IMR-90 (cell line): ENCODE data around the gene DNAH3. TPM values are rescaled to one million over a fixed set of nuclear protein-coding genes. Genes with fewer than 3 reads are reported as not detected.
A peak's percentile ranks its signal among the peaks of the same experiment; 100 is the strongest.

Experiments
- ATAC-seq: fragments of 200-7000 bp; cut with Tn5 transposase; 2 replicates; pipeline ENCODE4 v1.9.1; 2020; ENCODE audit warnings: low read depth, mild to moderate bottlenecking, moderate library complexity
- BruUV-seq: library from RNA; stranded (reverse); fragments of 400-500 nt; replicated peaks from 2 replicates; lab custom pipeline; 2021; lab: Mats Ljungman, UMichigan
- CTCF ChIA-PET: fragments of 300-600 bp; formaldehyde crosslinking; extraction: SDS; loops from one replicate; lab custom pipeline; 2021; ENCODE audit warnings: antibody characterized with exemption; lab: Yijun Ruan, JAX
- POLR2A ChIA-PET: fragments of 300-600 bp; sonication (Branson Sonifier 250); formaldehyde crosslinking; loops from one replicate; lab custom pipeline; 2022; ENCODE audit warnings: antibody characterized with exemption; ENCODE audit not compliant: unreplicated experiment; lab: Charles Lee
- DNase-seq: peaks from one replicate; pipeline ENCODE4 v3.0.0; 2013
- H2AFZ ChIP-seq: replicated peaks from 2 replicates; pipeline ENCODE3; 2013; ENCODE audit warnings: low read length, mild to moderate bottlenecking; ENCODE audit not compliant: poor library complexity
- H2AK5ac ChIP-seq: 2 replicates; pipeline ENCODE4 v1.6.1; 2013; ENCODE audit warnings: low read depth, low read length, inconsistent platforms
- H2AK9ac ChIP-seq: replicated peaks from 2 replicates; pipeline ENCODE3; 2013; ENCODE audit warnings: mild to moderate bottlenecking, low read depth, low read length, moderate library complexity; ENCODE audit not compliant: poor library complexity
- H2BK120ac ChIP-seq: 2 replicates; pipeline ENCODE4 v1.6.1; 2013; ENCODE audit warnings: low read depth, low read length, inconsistent platforms
- H2BK15ac ChIP-seq: 3 replicates; pipeline ENCODE4 v1.6.1; 2013; ENCODE audit warnings: low read depth, low read length, inconsistent platforms
- H2BK20ac ChIP-seq: 2 replicates; pipeline ENCODE4 v1.6.1; 2013; ENCODE audit warnings: low read depth, mild to moderate bottlenecking, inconsistent platforms, low read length, moderate library complexity
- H2BK5ac ChIP-seq: 2 replicates; pipeline ENCODE4 v1.6.1; 2013; ENCODE audit warnings: mild to moderate bottlenecking, low read depth, low read length, inconsistent platforms; ENCODE audit not compliant: poor library complexity, severe bottlenecking
- H3K14ac ChIP-seq: replicated peaks from 2 replicates; pipeline ENCODE4 v1.6.1; 2013; ENCODE audit warnings: low read depth, low read length, inconsistent platforms
- H3K18ac ChIP-seq: 2 replicates; pipeline ENCODE4 v1.6.1; 2013; ENCODE audit warnings: low read depth, low read length, control low read depth
- H3K23ac ChIP-seq: 2 replicates; pipeline ENCODE4 v1.6.1; 2013; ENCODE audit warnings: low read depth, low read length, inconsistent platforms
- H3K27ac ChIP-seq: 2 replicates; pipeline ENCODE4 v1.5.1; 2013; ENCODE audit warnings: mild to moderate bottlenecking, control low read depth, low read length; ENCODE audit not compliant: insufficient read depth
- H3K27me3 ChIP-seq: 2 replicates; pipeline ENCODE4 v1.6.1; 2013; ENCODE audit warnings: low read length; ENCODE audit not compliant: control insufficient read depth, insufficient read depth
- H3K36me3 ChIP-seq: 2 replicates; pipeline ENCODE4 v1.6.1; 2013; ENCODE audit warnings: low read length, mixed read lengths; ENCODE audit not compliant: control insufficient read depth, insufficient read depth
- H3K4ac ChIP-seq: 2 replicates; pipeline ENCODE4 v1.6.1; 2013; ENCODE audit warnings: low read depth, low read length, inconsistent platforms
- H3K4me1 ChIP-seq: 2 replicates; pipeline ENCODE4 v1.6.1; 2013; ENCODE audit warnings: low read length, mixed read lengths; ENCODE audit not compliant: control insufficient read depth, insufficient read depth
- H3K4me2 ChIP-seq: 2 replicates; pipeline ENCODE4 v1.6.1; 2013; ENCODE audit warnings: low read depth, mild to moderate bottlenecking, control low read depth, low read length, moderate library complexity
- H3K4me3 ChIP-seq: 2 replicates; pipeline ENCODE4 v1.5.1; 2013; ENCODE audit warnings: low read depth, mild to moderate bottlenecking, control low read depth, low read length, moderate library complexity; ENCODE audit not compliant: insufficient read depth
- H3K56ac ChIP-seq: 2 replicates; pipeline ENCODE4 v1.6.1; 2013; ENCODE audit warnings: low read length, inconsistent platforms; ENCODE audit not compliant: insufficient read depth; ENCODE audit errors: extremely low read depth
- H3K79me1 ChIP-seq, 2 experiments: 2 replicates each; pipeline ENCODE4 v1.6.1; 2013; ENCODE audit warnings: low read length in 2 of 2, inconsistent platforms in 1 of 2, low read depth in 1 of 2
- H3K9ac ChIP-seq: 2 replicates; pipeline ENCODE4 v1.6.1; 2013; ENCODE audit warnings: low read depth, low read length, control low read depth
- H3K9me1 ChIP-seq: 2 replicates; pipeline ENCODE4 v1.6.1; 2013; ENCODE audit warnings: low read length, inconsistent platforms; ENCODE audit not compliant: insufficient read depth
- H3K9me3 ChIP-seq: 2 replicates; pipeline ENCODE4 v1.6.1; 2013; ENCODE audit warnings: low read length; ENCODE audit not compliant: control insufficient read depth, insufficient read depth
- H4K20me1 ChIP-seq: 2 replicates; pipeline ENCODE4 v1.6.1; 2013; ENCODE audit warnings: low read length, inconsistent platforms; ENCODE audit not compliant: insufficient read depth
- H4K5ac ChIP-seq: 2 replicates; pipeline ENCODE4 v1.6.1; 2013; ENCODE audit warnings: mild to moderate bottlenecking, low read depth, low read length, control low read depth
- H4K8ac ChIP-seq, 2 experiments: 2 replicates each; pipeline ENCODE4 v1.6.1; 2013; ENCODE audit warnings: low read depth in 2 of 2, low read length in 2 of 2, control low read depth in 1 of 2, inconsistent platforms in 1 of 2
- H4K91ac ChIP-seq: 2 replicates; pipeline ENCODE4 v1.6.1; 2013; ENCODE audit warnings: low read depth, low read length, inconsistent platforms; ENCODE audit not compliant: insufficient read depth
- BHLHE40 ChIP-seq: fragments of 150-350 bp; IDR thresholded peaks from 2 replicates; pipeline ENCODE4 v1.6.1; 2016; ENCODE audit warnings: mild to moderate bottlenecking, low read depth, low read length
- CEBPB ChIP-seq: IDR thresholded peaks from 2 replicates; pipeline ENCODE4 v1.6.1; 2012; ENCODE audit warnings: low read depth, low read length, improper control_type of control experiment
- MAFK ChIP-seq: IDR thresholded peaks from 2 replicates; pipeline ENCODE4 v1.6.1; 2012; ENCODE audit warnings: low read depth, low read length, improper control_type of control experiment
- MAZ ChIP-seq: IDR thresholded peaks from 2 replicates; pipeline ENCODE4 v1.6.1; 2012; ENCODE audit warnings: low read depth, mild to moderate bottlenecking, low read length, improper control_type of control experiment, moderate library complexity, borderline replicate concordance
- POLR2A ChIP-seq: IDR thresholded peaks from 2 replicates; pipeline ENCODE4 v1.6.1; 2012; ENCODE audit warnings: mild to moderate bottlenecking, low read depth, low read length
- RFX5 ChIP-seq: IDR thresholded peaks from 2 replicates; pipeline ENCODE4 v1.8.0; 2012; ENCODE audit warnings: low read depth, mild to moderate bottlenecking, low read length, moderate library complexity
- WGBS, 2 experiments: methylation state at CpG; one replicate each; pipeline versions ENCODE4 v1.1.5 to v1.1.7; 2013; ENCODE audit warnings: missing lambda C conversion rate in 2 of 2; ENCODE audit not compliant: insufficient read length in 1 of 2; ENCODE audit errors: extremely low coverage in 2 of 2; 5-methylcytosine and 5-hydroxymethylcytosine counted together
- dilution Hi-C: fragments of 300-500 bp; cut with HindIII; formaldehyde crosslinking; loops from one replicate; pipeline ENCODE4 v1.14.3; 2018; ENCODE audit warnings: low sequenced_read_pairs; ENCODE audit not compliant: unreplicated experiment
- in situ Hi-C: fragments of 300-500 bp; cut with MboI; formaldehyde crosslinking; loops from 3 replicates; pipeline ENCODE4 v1.14.3; 2019; ENCODE audit warnings: low sequenced_read_pairs, inconsistent platforms, mixed read lengths
- intact Hi-C: fragments of 100-400 bp; cut with micrococcal nuclease; formaldehyde crosslinking; loops from 2 replicates; pipeline ENCODE4 v1.10.0; 2022
- polyA plus RNA-seq, 3 experiments: library from polyadenylated mRNA; depleted of rRNA; stranded (reverse); fragments of >200 nt; gene quantifications; 2 replicates each; pipeline ENCODE4 v1.2.3, GENCODE V29; 2012; ENCODE audit warnings: low replicate concordance in 1 of 3
- total RNA-seq: library from RNA; depleted of rRNA; stranded (reverse); fragments of >200 nt; gene quantifications from 2 replicates; pipeline ENCODE4 v1.2.3, GENCODE V29; 2012
- TF ChIP-seq, protein P1 (sequence below): conservative IDR thresholded peaks from 2 replicates; pipeline ENCODE4 v1.5.1; 2012; ENCODE audit warnings: mild to moderate bottlenecking, low read depth, low read length, improper control_type of control experiment
- TF ChIP-seq, protein P2 (sequence below): fragments of 150-350 bp; IDR thresholded peaks from 2 replicates; pipeline ENCODE4 v1.6.1; 2017; ENCODE audit warnings: mild to moderate bottlenecking, antibody characterized with exemption, low read length, low read depth

The DNAH3 gene
- total and polyA plus RNA-seq, 2 of the 4 experiments (the other 2 are of a cell fraction), result not detected

DNA sequence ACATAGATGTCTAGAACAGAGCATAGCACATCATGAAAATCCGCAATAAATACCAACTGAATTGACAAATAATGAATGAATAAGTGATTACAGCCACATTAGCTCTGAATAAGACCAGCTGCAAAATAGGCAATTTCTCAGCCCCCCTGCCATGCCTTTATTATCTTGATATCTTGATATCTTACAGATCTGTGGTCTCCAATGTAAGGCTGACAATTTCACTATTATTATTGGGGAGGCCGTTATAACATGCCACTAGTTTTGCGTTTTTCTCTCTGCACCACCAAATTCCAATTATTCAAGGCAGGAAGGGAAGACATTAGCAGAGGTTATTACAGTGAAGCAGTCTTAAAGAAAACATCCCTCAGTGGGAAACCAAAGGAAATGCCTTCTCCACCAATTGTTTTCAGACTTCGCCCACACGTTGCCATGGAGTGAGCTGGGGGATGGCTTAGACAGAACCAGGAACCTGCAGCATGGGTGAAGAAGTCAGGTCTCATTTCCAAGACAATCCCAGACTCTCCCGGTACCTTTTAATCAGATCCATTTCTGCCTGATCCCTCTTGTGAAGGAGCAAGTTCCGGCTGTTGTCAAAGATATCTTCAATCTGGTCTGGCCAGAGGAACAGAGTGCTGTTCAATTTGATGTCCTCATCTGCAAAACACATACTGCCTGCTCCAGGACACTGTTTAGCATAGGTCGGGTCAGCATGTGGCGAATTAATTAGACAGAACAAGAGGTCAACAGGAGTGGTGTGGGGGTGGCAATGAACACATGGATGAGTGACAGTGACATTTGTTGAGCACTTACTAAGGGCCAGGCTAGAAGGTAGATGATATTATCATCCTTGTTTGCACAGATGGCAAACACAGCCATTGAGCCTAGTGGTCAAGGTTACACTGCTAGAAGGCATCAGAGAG is 46.4 kb downstream of the DNAH3 start:
- H2BK120ac ChIP-seq, result 0 out of 2 replicates have a peak overlapping the region, but pooled peaks have one; percentile 3
- peak overlapping the region in 1 of 2 experiments; percentile 36; a peak in 1 of 4 replicates for H4K8ac ChIP-seq
- peaks cover 2% of the 10 kb centered on the region; the same call in 1 of the 2 replicates for H3K4me1 ChIP-seq
- H3K4me2 ChIP-seq, result no peak overlapping the region; the same call in 1 of the 2 replicates
- H3K23ac ChIP-seq, result no peak overlapping the region
- H3K14ac ChIP-seq, result 0 out of 2 replicates have a peak overlapping the region, but pooled peaks have one; percentile 15
- intact Hi-C loops (no loop called here), dilution Hi-C loops (no loop called here), in situ Hi-C loops (no loop called here)
- H3K36me3 ChIP-seq, result no peaks in the 10 kb centered on the region
- 0 out of 2 replicates have a peak, but pooled peaks cover 4% of the 10 kb centered on the region for H3K9me1 ChIP-seq
- H3K9me3 ChIP-seq, result no peaks in the 10 kb centered on the region
- H3K18ac ChIP-seq, result no peak overlapping the region
- H2BK15ac ChIP-seq, result 0 out of 3 replicates have a peak overlapping the region, but pooled peaks have one; percentile 6
- ChIA-PET CTCF (no interaction called here), POLR2A (no interaction called here)
- no peak overlapping the region; the same call in 1 of the 2 replicates for H2AK5ac ChIP-seq
- H3K4me3 ChIP-seq, result no peak overlapping the region
- H2BK20ac ChIP-seq, result peak overlapping the region; percentile 21; the same call in 1 of the 2 replicates
- H2AFZ ChIP-seq, result peak overlapping the region; percentile 64
- H3K27me3 ChIP-seq, result no peaks in the 10 kb centered on the region
- BruUV-seq, result no TSS peak
- H3K9ac ChIP-seq, result no peak overlapping the region
- H2BK5ac ChIP-seq, result peak overlapping the region; percentile 0
- no peak overlapping the region for H2AK9ac ChIP-seq
- H4K91ac ChIP-seq, result peak overlapping the region; percentile 14; the same call in 1 of the 2 replicates
- H3K79me1 ChIP-seq, result no peaks in the 10 kb centered on the region
- H4K5ac ChIP-seq, result no peak overlapping the region
- TF ChIP-seq POLR2A (no peak), CEBPB (no peak), MAZ (no peak), RFX5 (no peak), BHLHE40 (no peak), MAFK (no peak)
- TF ChIP-seq, protein P1, sequence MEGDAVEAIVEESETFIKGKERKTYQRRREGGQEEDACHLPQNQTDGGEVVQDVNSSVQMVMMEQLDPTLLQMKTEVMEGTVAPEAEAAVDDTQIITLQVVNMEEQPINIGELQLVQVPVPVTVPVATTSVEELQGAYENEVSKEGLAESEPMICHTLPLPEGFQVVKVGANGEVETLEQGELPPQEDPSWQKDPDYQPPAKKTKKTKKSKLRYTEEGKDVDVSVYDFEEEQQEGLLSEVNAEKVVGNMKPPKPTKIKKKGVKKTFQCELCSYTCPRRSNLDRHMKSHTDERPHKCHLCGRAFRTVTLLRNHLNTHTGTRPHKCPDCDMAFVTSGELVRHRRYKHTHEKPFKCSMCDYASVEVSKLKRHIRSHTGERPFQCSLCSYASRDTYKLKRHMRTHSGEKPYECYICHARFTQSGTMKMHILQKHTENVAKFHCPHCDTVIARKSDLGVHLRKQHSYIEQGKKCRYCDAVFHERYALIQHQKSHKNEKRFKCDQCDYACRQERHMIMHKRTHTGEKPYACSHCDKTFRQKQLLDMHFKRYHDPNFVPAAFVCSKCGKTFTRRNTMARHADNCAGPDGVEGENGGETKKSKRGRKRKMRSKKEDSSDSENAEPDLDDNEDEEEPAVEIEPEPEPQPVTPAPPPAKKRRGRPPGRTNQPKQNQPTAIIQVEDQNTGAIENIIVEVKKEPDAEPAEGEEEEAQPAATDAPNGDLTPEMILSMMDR, result no peak
- TF ChIP-seq, protein P2, sequence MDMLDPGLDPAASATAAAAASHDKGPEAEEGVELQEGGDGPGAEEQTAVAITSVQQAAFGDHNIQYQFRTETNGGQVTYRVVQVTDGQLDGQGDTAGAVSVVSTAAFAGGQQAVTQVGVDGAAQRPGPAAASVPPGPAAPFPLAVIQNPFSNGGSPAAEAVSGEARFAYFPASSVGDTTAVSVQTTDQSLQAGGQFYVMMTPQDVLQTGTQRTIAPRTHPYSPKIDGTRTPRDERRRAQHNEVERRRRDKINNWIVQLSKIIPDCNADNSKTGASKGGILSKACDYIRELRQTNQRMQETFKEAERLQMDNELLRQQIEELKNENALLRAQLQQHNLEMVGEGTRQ, result no peak
- H3K27ac ChIP-seq, result no peak overlapping the region
- H3K4ac ChIP-seq, result peak overlapping the region; percentile 22; the same call in 1 of the 2 replicates
- no CpG with 5 or more reads among the region's 9 CpGs for WGBS, 2 experiments
- no peaks in the 10 kb centered on the region for H4K20me1 ChIP-seq
- ATAC-seq, result peak; percentile 61
- H3K56ac ChIP-seq, result no peak overlapping the region
- peak; percentile 68 for DNase-seq
